ENCODE results near the gene PDE3B. TPM values are rescaled to one million over a fixed set of nuclear protein-coding genes. Genes with fewer than 3 reads are reported as not detected.
"Not testable (repeated sequence)": the region's sequence is repeated elsewhere in the genome, so short reads cannot be mapped to it uniquely, and the experiment has no call there.

PDE3B gene
- total and polyA plus RNA-seq, 4 donors, result 2.5 to 15.1 (median 7.6) TPM

DNA sequence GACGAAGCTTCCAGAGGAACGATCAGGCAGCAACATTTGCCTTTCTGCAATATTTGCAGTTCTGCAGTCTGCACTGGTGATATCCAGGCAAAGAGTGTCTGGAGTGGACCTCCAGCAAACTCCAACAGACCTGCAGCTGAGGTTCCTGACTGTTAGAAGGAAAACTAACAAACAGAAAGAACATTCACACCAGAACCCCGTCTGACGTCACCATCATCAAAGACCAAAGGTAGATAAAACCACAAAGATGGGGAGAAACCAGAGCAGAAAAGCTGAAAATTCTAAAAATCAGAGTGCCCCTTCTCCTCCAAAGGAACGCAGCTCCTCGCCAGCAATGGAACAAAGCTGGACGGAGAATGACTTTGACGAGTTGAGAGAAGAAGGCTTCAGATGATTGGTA lies 134.9 kb downstream of the PDE3B start:
- H3K36me3 ChIP-seq (ENCODE audit: control insufficient read depth in 1 of 2, insufficient read depth in 2 of 2, low read length in 1 of 2); DNase-seq; H3K27me3 ChIP-seq (ENCODE audit: control insufficient read depth in 1 of 2, insufficient read depth in 2 of 2, low read length in 1 of 2); H3K4me1 ChIP-seq (ENCODE audit: control insufficient read depth in 1 of 2, insufficient read depth in 2 of 2, low read length in 2 of 2); ATAC-seq (ENCODE audit: low FRiP score); intact Hi-C loops (cut with DNase I); H3K4me3 ChIP-seq (ENCODE audit: low read length in 2 of 2); H3K9me3 ChIP-seq (ENCODE audit: control insufficient read depth, low read length); H3K27ac ChIP-seq (ENCODE audit: low read depth in 1 of 2, low read length in 2 of 2): not testable (repeated sequence)
- 96 to 98% methylated on average over 8 of the region's 8 CpGs for WGBS, 2 donors

DNA sequence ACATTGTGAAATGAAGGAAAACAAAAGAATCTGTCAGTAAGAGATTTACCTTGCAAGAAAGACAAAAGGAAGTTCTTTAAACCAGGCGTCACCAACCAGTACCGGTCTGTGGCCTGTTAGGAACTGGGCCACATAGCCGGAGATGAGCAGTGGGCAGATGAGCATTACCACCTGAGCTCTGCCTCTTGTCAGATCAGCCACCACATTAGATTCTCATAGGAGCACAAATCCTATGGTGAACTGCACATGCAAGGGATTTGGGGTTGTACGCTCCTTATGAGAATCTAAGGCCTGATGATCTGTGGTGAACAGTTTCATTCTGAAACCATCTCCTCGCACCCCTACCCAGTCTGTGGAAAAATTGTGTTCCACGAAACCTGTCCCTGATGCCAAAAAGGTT lies 140.2 kb downstream of the PDE3B start:
- WGBS, 2 donors, result 94 to 97% methylated on average over 6 of the region's 6 CpGs
- DNase-seq, result no peak
- Histone ChIP-seq H3K27ac (ENCODE audit: low read depth in 1 of 2, low read length in 2 of 2) (no peak overlapping the region), H3K4me1 (ENCODE audit: control insufficient read depth in 1 of 2, insufficient read depth in 2 of 2, low read length in 2 of 2) (no peaks in the 10 kb centered on the region), H3K27me3 (ENCODE audit: control insufficient read depth in 1 of 2, insufficient read depth in 2 of 2, low read length in 1 of 2) (no peaks in the 10 kb centered on the region), H3K36me3 (ENCODE audit: control insufficient read depth in 1 of 2, insufficient read depth in 2 of 2, low read length in 1 of 2) (no peaks in the 10 kb centered on the region), H3K9me3 (ENCODE audit: control insufficient read depth, low read length) (no peaks in the 10 kb centered on the region), H3K4me3 (ENCODE audit: low read length in 2 of 2) (no peak overlapping the region)
- ATAC-seq (ENCODE audit: low FRiP score), result no peak
- intact Hi-C loops (cut with DNase I), result no loop called here

DNA sequence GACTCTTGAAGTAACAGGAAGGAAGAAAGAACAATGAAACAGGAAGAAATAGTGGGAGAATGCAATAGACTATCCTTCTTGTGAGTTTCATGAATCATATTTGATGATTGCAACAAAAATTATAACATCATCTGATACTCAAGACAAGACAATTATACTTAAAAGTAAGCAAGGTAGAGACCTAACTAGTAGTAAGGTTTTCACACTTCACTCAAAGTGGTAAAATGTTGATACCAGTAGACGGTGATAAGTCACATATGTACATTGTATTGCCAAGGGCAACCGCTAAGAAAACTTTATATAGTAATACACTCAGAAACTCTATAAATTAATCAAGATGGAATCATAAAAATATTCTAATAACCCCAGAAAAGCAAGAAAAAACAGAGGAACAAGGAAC lies 140.6 kb downstream of the PDE3B start:
- 76 to 82% methylated on average over 2 of the region's 2 CpGs for WGBS, 2 donors
- Histone ChIP-seq H3K27ac (ENCODE audit: low read depth in 1 of 2, low read length in 2 of 2) (no peak overlapping the region), H3K4me1 (ENCODE audit: control insufficient read depth in 1 of 2, insufficient read depth in 2 of 2, low read length in 2 of 2) (no peaks in the 10 kb centered on the region), H3K4me3 (ENCODE audit: low read length in 2 of 2) (no peak overlapping the region), H3K9me3 (ENCODE audit: control insufficient read depth, low read length) (no peaks in the 10 kb centered on the region), H3K36me3 (ENCODE audit: control insufficient read depth in 1 of 2, insufficient read depth in 2 of 2, low read length in 1 of 2) (no peaks in the 10 kb centered on the region), H3K27me3 (ENCODE audit: control insufficient read depth in 1 of 2, insufficient read depth in 2 of 2, low read length in 1 of 2) (no peaks in the 10 kb centered on the region)
- intact Hi-C loops (cut with DNase I), result no loop called here
- ATAC-seq (ENCODE audit: low FRiP score) (no peak), DNase-seq (no peak)

DNA sequence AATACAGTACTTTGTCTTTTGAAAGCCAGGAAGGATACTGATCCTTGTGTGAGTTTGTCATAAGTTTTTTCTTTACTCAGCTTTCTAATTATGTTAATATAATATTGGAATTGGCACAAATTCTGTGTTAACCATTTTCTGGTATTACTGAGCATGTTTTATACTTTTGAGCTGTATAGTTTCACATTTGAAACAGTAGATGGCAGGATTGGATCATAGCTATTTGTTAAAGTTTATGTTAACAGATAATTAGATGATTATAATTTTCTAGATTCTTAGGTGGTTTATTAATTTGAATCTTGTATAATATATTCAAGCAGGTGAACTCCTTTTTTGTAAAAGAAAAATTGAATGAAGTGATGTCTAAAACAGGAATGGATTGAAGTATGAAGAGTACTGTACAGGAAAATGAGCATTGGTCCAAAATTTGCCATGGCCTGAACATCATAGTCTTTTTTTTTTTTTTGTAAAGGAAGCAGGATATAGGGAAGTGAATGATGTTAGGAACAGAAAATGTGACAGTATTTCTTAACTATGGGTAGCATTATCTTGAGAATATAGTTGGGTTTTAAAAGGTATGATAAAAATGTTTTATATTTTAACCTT lies 146.4 kb downstream of the PDE3B start:
- no peak overlapping the region for H3K4me3 ChIP-seq (ENCODE audit: low read length in 2 of 2)
- H3K4me1 ChIP-seq (ENCODE audit: control insufficient read depth in 1 of 2, insufficient read depth in 2 of 2, low read length in 2 of 2), result peaks cover 0 to under 1% of the 10 kb centered on the region in 2 donors
- ATAC-seq (ENCODE audit: low FRiP score) (no peak), DNase-seq (no peak)
- H3K27ac ChIP-seq (ENCODE audit: low read depth in 1 of 2, low read length in 2 of 2), result no peak overlapping the region
- intact Hi-C loops (cut with DNase I), result loop anchor here in 1 of 2 donors (5.0 kb wide), 1 partner anchor 117 kb away; no protein-coding TSS in a partner anchor
- no peaks in the 10 kb centered on the region for H3K9me3 ChIP-seq (ENCODE audit: control insufficient read depth, low read length)
- H3K36me3 ChIP-seq (ENCODE audit: control insufficient read depth in 1 of 2, insufficient read depth in 2 of 2, low read length in 1 of 2), result no peaks in the 10 kb centered on the region
- H3K27me3 ChIP-seq (ENCODE audit: control insufficient read depth in 1 of 2, insufficient read depth in 2 of 2, low read length in 1 of 2), result no peaks in the 10 kb centered on the region

DNA sequence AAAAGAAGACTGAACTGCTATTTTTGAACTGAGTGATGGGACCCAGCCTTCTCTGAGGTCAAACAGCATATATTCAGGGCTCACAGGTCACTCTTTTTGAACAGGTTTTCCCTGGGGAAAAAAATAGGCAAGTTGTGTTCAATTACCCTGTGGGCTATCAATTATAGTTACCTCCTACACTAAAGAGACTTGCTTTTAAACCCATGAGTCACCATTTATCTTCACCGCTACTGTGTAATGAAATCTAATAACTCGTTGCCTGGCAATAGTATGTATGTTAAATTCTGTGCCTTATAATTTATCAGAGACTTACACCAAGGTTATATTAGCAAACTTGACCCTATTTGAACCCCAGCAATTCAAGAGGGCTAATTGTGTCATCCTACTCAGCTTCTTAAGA lies 149.9 kb downstream of the PDE3B start:
- ATAC-seq (ENCODE audit: low FRiP score), result no peak
- H3K9me3 ChIP-seq (ENCODE audit: control insufficient read depth, low read length), result no peaks in the 10 kb centered on the region
- H3K27me3 ChIP-seq (ENCODE audit: control insufficient read depth in 1 of 2, insufficient read depth in 2 of 2, low read length in 1 of 2), result no peaks in the 10 kb centered on the region
- peaks cover 0 to 2% of the 10 kb centered on the region in 2 donors for H3K4me1 ChIP-seq (ENCODE audit: control insufficient read depth in 1 of 2, insufficient read depth in 2 of 2, low read length in 2 of 2)
- H3K27ac ChIP-seq (ENCODE audit: low read depth in 1 of 2, low read length in 2 of 2), result no peak overlapping the region
- no peak for DNase-seq
- no peak overlapping the region for H3K4me3 ChIP-seq (ENCODE audit: low read length in 2 of 2)
- no peaks in the 10 kb centered on the region for H3K36me3 ChIP-seq (ENCODE audit: control insufficient read depth in 1 of 2, insufficient read depth in 2 of 2, low read length in 1 of 2)
- intact Hi-C loops (cut with DNase I), result no loop called here
- 80 to 85% methylated on average over 2 of the region's 2 CpGs for WGBS, 2 donors

DNA sequence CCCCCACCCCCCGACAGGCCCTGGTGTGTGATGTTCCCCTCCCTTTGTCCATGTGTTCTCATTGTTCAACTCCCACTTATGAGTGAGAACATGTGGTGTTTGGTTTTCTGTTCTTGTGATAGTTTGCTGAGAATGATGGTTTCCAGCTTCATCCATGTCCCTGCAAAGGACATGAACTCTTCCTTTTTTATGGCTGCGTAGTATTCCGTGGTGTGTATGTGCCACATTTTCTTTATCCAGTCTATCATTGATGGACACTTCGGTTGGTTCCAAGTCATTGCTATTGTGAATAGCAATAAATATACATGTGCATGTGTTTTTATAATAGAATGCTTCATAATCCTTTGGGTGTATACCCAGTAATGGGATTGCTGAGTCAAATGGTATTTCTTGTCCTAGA lies 152.4 kb downstream of the PDE3B start:
- intact Hi-C loops (cut with DNase I); H3K4me3 ChIP-seq (ENCODE audit: low read length in 2 of 2); H3K4me1 ChIP-seq (ENCODE audit: control insufficient read depth in 1 of 2, insufficient read depth in 2 of 2, low read length in 2 of 2); H3K27me3 ChIP-seq (ENCODE audit: control insufficient read depth in 1 of 2, insufficient read depth in 2 of 2, low read length in 1 of 2); H3K36me3 ChIP-seq (ENCODE audit: control insufficient read depth in 1 of 2, insufficient read depth in 2 of 2, low read length in 1 of 2); H3K27ac ChIP-seq (ENCODE audit: low read depth in 1 of 2, low read length in 2 of 2); DNase-seq; H3K9me3 ChIP-seq (ENCODE audit: control insufficient read depth, low read length); ATAC-seq (ENCODE audit: low FRiP score): not testable (repeated sequence)
- 94 to 95% methylated on average over 4 of the region's 4 CpGs for WGBS, 2 donors

DNA sequence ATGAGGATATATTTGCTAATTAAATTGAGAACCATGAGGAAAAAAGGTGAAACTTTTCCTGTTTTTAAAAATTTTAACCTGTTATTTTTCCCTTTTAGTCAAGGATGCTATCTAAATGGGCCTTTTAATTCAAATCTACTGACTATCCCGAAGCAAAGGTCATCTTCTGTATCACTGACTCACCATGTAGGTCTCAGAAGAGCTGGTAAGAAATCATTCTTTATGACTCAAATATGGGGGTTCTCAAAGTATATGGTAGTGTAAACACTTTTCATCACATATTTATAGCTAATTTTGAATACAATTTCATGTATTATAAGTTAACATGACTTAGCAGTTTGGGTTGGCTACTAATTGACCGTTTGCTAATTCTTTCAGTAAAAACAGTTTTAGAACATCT lies 160.2 kb downstream of the PDE3B start:
- intact Hi-C loops (cut with DNase I), result no loop called here
- no peaks in the 10 kb centered on the region for H3K9me3 ChIP-seq (ENCODE audit: control insufficient read depth, low read length)
- no peak overlapping the region for H3K27ac ChIP-seq (ENCODE audit: low read depth in 1 of 2, low read length in 2 of 2)
- H3K4me3 ChIP-seq (ENCODE audit: low read length in 2 of 2), result no peak overlapping the region
- no peaks in the 10 kb centered on the region for H3K4me1 ChIP-seq (ENCODE audit: control insufficient read depth in 1 of 2, insufficient read depth in 2 of 2, low read length in 2 of 2)
- no peaks in the 10 kb centered on the region for H3K27me3 ChIP-seq (ENCODE audit: control insufficient read depth in 1 of 2, insufficient read depth in 2 of 2, low read length in 1 of 2)
- WGBS, 2 donors, result 95 to 96% methylated on average over 2 of the region's 2 CpGs
- no peaks in the 10 kb centered on the region for H3K36me3 ChIP-seq (ENCODE audit: control insufficient read depth in 1 of 2, insufficient read depth in 2 of 2, low read length in 1 of 2)
- ATAC-seq (ENCODE audit: low FRiP score), result no peak
- DNase-seq, result no peak

DNA sequence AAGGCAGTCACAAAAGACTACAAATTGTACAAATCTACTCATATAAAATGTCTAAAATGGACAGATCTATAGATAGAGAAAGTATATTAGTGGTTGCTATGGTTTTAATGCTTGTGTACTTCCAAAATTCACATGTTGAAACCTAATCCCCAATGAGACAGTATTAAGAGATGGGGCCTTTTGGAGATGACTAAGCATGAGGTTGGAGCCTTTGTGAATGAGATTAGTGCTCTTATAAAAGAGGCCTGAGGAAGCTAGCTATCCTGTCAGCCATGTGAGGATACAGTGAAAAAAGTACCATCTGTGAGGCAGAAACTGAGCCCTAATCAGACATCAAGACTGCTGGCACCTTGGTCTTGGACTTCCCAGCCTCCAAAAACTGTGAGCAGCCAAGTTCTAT lies 165.9 kb downstream of the PDE3B start:
- no peaks in the 10 kb centered on the region for H3K4me1 ChIP-seq (ENCODE audit: control insufficient read depth in 1 of 2, insufficient read depth in 2 of 2, low read length in 2 of 2)
- no peaks in the 10 kb centered on the region for H3K9me3 ChIP-seq (ENCODE audit: control insufficient read depth, low read length)
- DNase-seq (no peak), ATAC-seq (ENCODE audit: low FRiP score) (no peak)
- no peaks in the 10 kb centered on the region for H3K27me3 ChIP-seq (ENCODE audit: control insufficient read depth in 1 of 2, insufficient read depth in 2 of 2, low read length in 1 of 2)
- intact Hi-C loops (cut with DNase I), result no loop called here
- H3K4me3 ChIP-seq (ENCODE audit: low read length in 2 of 2), result no peak overlapping the region
- H3K27ac ChIP-seq (ENCODE audit: low read depth in 1 of 2, low read length in 2 of 2), result no peak overlapping the region
- H3K36me3 ChIP-seq (ENCODE audit: control insufficient read depth in 1 of 2, insufficient read depth in 2 of 2, low read length in 1 of 2), result no peaks in the 10 kb centered on the region

DNA sequence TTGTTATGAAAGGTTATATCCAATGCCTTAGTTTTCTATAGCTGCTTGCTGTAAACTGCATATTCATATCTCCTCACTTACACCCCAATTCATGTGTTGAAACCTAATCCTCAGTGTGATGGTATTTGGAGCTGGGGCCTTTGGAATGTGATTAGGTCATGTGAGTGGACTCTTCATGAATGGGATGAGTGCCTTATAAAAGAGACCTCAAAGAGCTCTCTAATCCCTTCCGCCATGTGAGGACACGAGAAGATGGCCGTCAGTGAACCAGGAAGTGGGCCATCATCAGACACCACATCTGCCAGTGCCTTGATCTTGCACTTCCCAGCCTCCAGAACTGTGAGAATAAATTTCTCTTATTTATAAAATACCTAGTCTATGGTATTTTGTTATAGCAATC lies 169.2 kb downstream of the PDE3B start:
- WGBS, 2 donors, result 97 to 100% methylated on average over 3 of the region's 3 CpGs
- H3K4me3 ChIP-seq (ENCODE audit: low read length in 2 of 2), result no peak overlapping the region
- DNase-seq, result no peak
- no peaks in the 10 kb centered on the region for H3K9me3 ChIP-seq (ENCODE audit: control insufficient read depth, low read length)
- no peak for ATAC-seq (ENCODE audit: low FRiP score)
- H3K27me3 ChIP-seq (ENCODE audit: control insufficient read depth in 1 of 2, insufficient read depth in 2 of 2, low read length in 1 of 2), result no peaks in the 10 kb centered on the region
- H3K4me1 ChIP-seq (ENCODE audit: control insufficient read depth in 1 of 2, insufficient read depth in 2 of 2, low read length in 2 of 2), result no peaks in the 10 kb centered on the region
- no peaks in the 10 kb centered on the region for H3K36me3 ChIP-seq (ENCODE audit: control insufficient read depth in 1 of 2, insufficient read depth in 2 of 2, low read length in 1 of 2)
- intact Hi-C loops (cut with DNase I), result no loop called here
- no peak overlapping the region for H3K27ac ChIP-seq (ENCODE audit: low read depth in 1 of 2, low read length in 2 of 2)

Measured in aorta (tissue), 5 donors.